ENCODE data around the gene ARHGEF12. TPM values are rescaled to one million over a fixed set of nuclear protein-coding genes. Genes with fewer than 3 reads are reported as not detected.

ARHGEF12 gene
- total RNA-seq, 1 donor from 2014 or later: 121 TPM

- intact Hi-C loops (cut with DNase I): no loop called here
- H3K27me3 ChIP-seq (ENCODE audit: low read depth): no peaks in the 10 kb centered on the region
- no peaks in the 10 kb centered on the region for H3K9me3 ChIP-seq
- DNase-seq (no peak), ATAC-seq (no peak)
- no peak for TF ChIP-seq CTCF (IDR thresholded peaks at IDR 0.05)
- H3K36me3 ChIP-seq: no peaks in the 10 kb centered on the region
- H3K4me1 ChIP-seq: peaks cover 25% of the 10 kb centered on the region
- H3K4me3 ChIP-seq: no peak overlapping the region
- peak overlapping the region; percentile 61 for H3K27ac ChIP-seq
These were observed 18.3 kb upstream of the ARHGEF12 start for GRCh38 chr11:120317689-120318480.

GRCh38 chr11:120318906-120319305 lies 17.3 kb upstream of the ARHGEF12 start:
- Histone ChIP-seq H3K36me3 (no peaks in the 10 kb centered on the region), H3K4me1 (peaks cover 25% of the 10 kb centered on the region), H3K27ac (no peak overlapping the region), H3K4me3 (no peak overlapping the region), H3K9me3 (no peaks in the 10 kb centered on the region), H3K27me3 (ENCODE audit: low read depth) (no peaks in the 10 kb centered on the region)
- no peak for DNase-seq
- no peak for ATAC-seq
- TF ChIP-seq CTCF (IDR thresholded peaks at IDR 0.05): no peak
- intact Hi-C loops (cut with DNase I): no loop called here

- ATAC-seq: peak; percentile 87 to 92
- Histone ChIP-seq H3K36me3 (peaks cover 5% of the 10 kb centered on the region), H3K4me3 (peak within 1 kb of the TSS; percentile 77), H3K27me3 (ENCODE audit: low read depth) (no peaks in the 10 kb centered on the region), H3K4me1 (peaks cover 23% of the 10 kb centered on the region), H3K9me3 (no peaks in the 10 kb centered on the region), H3K27ac (peak within 1 kb of the TSS; percentile 93)
- TF ChIP-seq CTCF (IDR thresholded peaks at IDR 0.05): no peak
- intact Hi-C loops (cut with DNase I): no loop called here
- DNase-seq: peak; percentile 69
These were observed 11.0 kb upstream of the ARHGEF12 start, which contains the start of gene TLCD5 for GRCh38 chr11:120324932-120325810. Gene TLCD5, plus strand, starts transcription at chr11:120325299. Its CDS starts 2,143 bp downstream, at chr11:120327442.

GRCh38 chr11:120326228-120326627 lies 10.0 kb upstream of the ARHGEF12 start:
- H3K27ac ChIP-seq: peak overlapping the region; percentile 93
- intact Hi-C loops (cut with DNase I): no loop called here
- peak in 1 of 2 donors; percentile 4 for ATAC-seq
- H3K9me3 ChIP-seq: no peaks in the 10 kb centered on the region
- peaks cover 26% of the 10 kb centered on the region for H3K4me1 ChIP-seq
- no peak for TF ChIP-seq CTCF (IDR thresholded peaks at IDR 0.05)
- no peak for DNase-seq
- H3K27me3 ChIP-seq (ENCODE audit: low read depth): no peaks in the 10 kb centered on the region
- peak overlapping the region; percentile 77 for H3K4me3 ChIP-seq
- H3K36me3 ChIP-seq: peaks cover 12% of the 10 kb centered on the region

GRCh38 chr11:120326845-120327281 lies 9.3 kb upstream of the ARHGEF12 start:
- Histone ChIP-seq H3K36me3 (peaks cover 12% of the 10 kb centered on the region), H3K9me3 (no peaks in the 10 kb centered on the region), H3K27me3 (ENCODE audit: low read depth) (no peaks in the 10 kb centered on the region), H3K4me1 (peaks cover 29% of the 10 kb centered on the region), H3K4me3 (no peak overlapping the region), H3K27ac (no peak overlapping the region)
- no peak for TF ChIP-seq CTCF (IDR thresholded peaks at IDR 0.05)
- intact Hi-C loops (cut with DNase I): no loop called here
- DNase-seq: no peak
- ATAC-seq: no peak

Data from lower lobe of right lung (tissue), 2 donors.